GM19240 (cell line): ENCODE data around the gene GSK3A.
A peak's percentile ranks its signal among the peaks of the same experiment; 100 is the strongest.

Experiments
- DNase-seq: peaks from one replicate; pipeline ENCODE4 v3.0.0; 2011; ENCODE audit warnings: low spot score; ENCODE audit not compliant: insufficient read length

Gene GSK3A

GRCh38 chr19:42200116-42200715 is 42.2 kb downstream of the GSK3A start:
- DNase-seq: no peak

DNA sequence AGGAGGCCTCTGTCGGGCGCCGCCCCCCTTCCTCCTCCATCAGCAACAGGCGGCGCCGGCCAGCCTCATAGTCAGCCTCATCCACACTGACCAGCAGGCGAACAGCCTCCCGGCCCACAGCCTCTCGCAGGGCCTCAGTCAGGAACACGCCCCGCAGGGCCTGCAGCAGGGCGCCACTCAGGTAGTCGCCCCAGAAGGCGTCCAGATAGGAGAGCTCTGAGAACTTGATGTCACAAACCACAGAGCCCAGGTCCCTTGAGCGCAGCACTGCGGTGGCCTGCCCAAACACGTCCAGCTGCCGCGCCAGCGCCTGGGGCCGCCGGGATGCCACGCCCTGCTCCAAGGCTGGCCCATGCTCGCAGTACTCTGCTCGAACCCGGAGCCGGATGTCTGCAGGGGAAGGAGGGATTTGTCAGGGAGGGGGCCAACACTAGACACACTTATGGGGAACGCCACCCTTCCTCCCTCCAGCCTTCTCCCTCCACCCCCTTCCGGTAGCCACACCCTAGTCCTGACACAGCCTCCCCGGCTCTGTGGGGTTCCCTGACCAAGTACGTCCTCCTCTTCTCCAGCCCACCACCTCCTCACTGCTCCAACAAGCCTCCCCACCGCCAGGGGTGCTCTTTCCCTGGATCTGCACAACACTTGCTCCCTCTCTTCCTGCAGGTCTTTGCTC is 42.8 kb downstream of the GSK3A start:
- peak; percentile 85 for DNase-seq

DNA sequence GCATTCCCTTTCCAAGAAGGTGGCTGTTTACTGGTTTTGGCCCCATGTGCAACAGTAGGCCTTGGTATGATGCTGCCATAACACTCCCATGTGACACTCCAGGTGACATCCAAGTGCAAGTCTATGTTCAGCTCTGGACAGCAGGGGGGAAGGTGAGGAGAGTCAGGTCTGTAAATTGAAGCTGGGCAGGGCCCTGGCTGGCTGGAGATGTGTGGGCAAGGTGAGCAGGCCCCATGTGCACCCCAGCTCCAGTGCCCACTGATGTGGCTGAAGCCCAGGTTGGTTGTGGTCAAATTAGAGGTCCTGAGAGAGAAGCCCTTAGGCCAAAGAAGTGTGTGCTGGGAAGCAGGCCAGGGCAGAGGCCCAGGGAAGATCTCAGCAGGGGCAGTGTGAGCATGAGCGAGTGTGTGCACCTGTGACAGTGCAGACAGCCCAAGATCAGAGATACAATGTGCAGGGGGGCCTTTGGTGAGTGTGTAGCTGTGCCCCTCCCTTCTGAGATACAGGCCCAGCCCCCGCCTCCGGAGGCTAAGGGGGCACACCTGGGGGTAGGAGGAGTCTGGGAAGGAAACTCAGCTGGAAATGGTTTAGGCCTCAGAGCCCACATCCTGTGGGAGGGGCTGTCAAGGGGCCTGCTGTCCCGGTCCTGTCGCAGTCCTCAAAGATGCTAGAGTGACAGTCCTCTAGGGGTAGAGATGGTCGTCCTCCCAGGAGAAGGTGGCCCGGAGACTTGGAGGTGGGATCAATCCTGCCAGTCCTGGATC is 43.5 kb downstream of the GSK3A start:
- DNase-seq: peak; percentile 75

GRCh38 chr19:42197375-42197817 is 45.0 kb downstream of the GSK3A start:
- DNase-seq: no peak

DNA sequence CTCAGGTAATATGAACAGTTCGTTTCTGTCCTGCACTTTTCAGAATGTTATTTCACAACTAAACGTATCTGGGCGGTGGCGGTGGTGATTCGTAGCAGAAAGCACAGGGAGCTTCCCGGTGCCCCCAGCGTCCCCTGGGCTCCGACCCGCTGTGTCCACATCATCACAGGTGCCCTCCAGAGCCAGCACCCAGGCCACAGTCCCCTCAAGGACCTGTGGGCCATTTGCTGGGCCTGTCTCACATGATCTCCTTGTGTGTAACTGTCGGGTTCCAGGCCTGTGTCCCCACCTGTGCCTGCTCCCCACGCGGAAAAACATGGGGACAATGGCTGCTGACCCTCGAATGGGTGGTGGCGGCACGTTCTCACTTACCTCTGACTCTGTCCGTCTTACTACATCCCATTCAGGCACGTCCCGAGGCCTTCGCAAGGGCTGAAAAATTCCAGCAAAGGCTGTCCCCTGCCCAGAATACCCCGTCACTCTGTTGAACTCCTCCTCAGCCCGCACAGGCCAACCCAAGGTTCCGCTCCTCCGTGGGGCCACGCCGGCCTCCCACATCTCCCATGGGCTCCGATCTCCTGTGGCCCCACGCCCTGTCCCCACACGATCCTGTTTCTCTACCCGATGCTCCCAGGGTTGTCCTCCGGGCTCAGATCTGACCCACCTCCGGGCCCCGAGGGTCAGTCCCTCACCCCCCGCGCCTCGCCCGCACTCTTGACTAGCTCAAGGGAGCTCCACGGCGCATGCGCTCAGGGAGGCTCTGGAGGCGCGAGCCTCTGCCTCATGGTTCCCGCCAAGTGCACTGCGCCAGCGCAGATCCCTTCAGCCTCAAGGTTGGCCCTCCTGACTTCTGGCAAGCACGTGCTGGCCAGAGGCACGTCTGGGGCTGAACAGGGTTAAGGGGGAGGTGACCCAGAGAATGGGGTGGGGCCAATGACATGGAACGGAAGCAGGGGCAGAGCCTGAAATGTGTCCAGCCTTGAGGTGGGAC is 46.1 kb downstream of the GSK3A start:
- no peak for DNase-seq

GRCh38 chr19:42193706-42194105 is 48.7 kb downstream of the GSK3A start:
- DNase-seq: no peak

- no peak for DNase-seq
Observed at GRCh38 chr19:42193294-42193693, 49.1 kb downstream of the GSK3A start.

DNA sequence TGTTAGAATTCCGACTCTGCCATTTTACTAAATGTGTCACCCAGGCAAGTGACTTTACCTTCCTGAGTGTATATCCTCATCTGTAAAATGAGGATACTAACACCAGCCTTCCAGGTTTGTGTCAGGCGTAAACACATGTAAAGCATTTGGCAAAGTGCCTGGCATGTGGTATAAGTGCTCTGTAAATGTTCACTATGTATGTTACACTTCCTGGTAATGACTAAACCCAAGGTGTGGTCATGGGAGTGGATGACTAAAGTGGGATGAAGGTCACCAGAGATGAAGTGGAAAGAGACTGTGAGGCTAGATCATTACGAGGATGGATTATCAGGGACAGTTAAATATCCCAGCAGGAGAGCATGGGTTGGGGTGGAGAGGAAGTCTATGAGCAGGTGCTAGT is 50.5 kb downstream of the GSK3A start:
- DNase-seq: no peak

GRCh38 chr19:42191330-42191729 is 51.1 kb downstream of the GSK3A start:
- DNase-seq: no peak

DNA sequence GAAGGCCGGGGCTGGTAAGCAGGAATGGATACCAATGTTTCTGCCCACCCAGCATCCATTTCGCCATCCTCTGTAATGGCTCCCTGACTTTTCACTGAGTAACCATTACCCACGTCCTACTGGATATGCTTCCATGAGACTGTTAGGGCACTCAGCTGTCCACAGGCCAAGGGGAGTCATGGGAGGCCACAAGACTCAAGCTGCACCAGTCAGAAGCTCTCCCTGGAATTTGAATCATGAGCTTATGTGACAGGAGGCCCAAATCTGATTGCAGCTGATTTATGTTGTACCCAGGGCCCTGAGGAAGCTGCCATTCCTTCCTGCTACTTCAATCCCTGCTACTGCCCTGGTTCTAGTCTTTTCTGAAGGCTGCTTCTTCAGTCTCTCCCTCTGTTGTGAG is 53.3 kb downstream of the GSK3A start:
- no peak for DNase-seq

- DNase-seq: no peak
Observed at GRCh38 chr19:42188665-42189064, 53.7 kb downstream of the GSK3A start.

DNA sequence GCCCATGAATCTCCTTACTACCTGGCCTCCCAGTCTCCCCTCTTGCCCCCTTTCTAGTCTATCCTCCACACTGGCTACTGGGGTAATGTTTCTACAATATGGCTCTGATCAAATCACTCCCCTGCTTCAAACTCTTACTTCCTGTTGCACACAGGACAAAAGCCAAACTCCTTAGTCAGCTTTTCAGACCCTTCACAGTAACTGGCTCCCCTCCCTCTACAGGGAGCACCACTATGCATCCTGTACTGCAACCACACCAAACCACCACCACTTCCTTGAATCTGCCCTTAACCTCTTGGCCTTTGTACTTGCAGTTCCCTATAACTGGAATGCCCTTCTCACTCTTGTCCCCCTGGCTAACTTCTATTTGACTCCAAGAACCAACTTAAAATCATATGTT is 57.1 kb downstream of the GSK3A start:
- DNase-seq: no peak

DNA sequence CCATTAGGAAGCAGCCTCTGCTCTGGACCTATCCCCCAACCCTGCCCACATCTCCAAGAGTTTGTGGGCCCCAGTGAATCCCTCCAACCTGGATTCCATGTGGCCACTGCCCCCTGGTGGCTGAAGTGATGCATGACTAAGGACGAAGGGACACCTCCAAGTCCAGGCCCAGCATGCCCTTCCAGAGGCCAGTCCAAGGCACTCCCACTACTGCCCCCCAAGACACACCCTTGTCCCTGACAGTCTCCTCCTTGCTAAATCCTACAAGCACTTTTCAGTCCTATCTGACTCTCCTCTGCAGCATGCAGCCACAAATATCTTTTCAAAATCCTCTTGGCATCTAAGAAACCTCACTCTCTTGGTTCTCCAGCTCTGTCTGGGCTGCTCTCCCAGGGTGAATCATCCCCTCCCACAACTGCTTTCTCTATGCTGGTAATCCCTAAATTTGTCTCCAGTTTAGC is 58.0 kb downstream of the GSK3A start:
- peak; percentile 71 for DNase-seq
